ENCODE results near the gene SEL1L. TPM values are rescaled to one million over a fixed set of nuclear protein-coding genes. Genes with fewer than 3 reads are reported as not detected.

SEL1L gene
- total and polyA plus RNA-seq, 2 donors (not counting 3 experiments of a cell fraction or from before 2014, with no cell fraction given) = 15.0 to 95.0 TPM

- no peak overlapping the region for H3K9ac ChIP-seq (replicated peaks; ENCODE audit: extremely low read depth, insufficient read depth, low read length)
- peaks cover 4 to 5% of the 10 kb centered on the region in 2 experiments for H3K36me3 ChIP-seq (ENCODE audit: control insufficient read depth in 2 of 2, extremely low read depth in 1 of 2, insufficient read depth in 2 of 2, low read length in 2 of 2)
- H3K27ac ChIP-seq (ENCODE audit: insufficient read depth, low read depth, low read length) = peak overlapping the region; percentile 61
- no peak overlapping the region for H2AFZ ChIP-seq (ENCODE audit: low read depth, low read length)
- ChIA-PET CTCF (interaction anchor here (1.0 kb wide), 1 partner anchor 9 kb away, joined by 3 read pairs; no protein-coding TSS in a partner anchor), POLR2A (no interaction called here)
- H4K20me1 ChIP-seq (replicated peaks; ENCODE audit: control insufficient read depth, extremely low read depth, insufficient read depth, low read length) = no peaks in the 10 kb centered on the region
- no peaks in the 10 kb centered on the region for H3K79me2 ChIP-seq (ENCODE audit: control insufficient read depth, insufficient read depth, low read length)
- FAIRE-seq (no peak), DNase-seq (ENCODE audit: low read depth, low spot score) (peak; percentile 58)
- intact Hi-C loops (cut with micrococcal nuclease) = no loop called here
- no peak for TF ChIP-seq JUN (IDR thresholded peaks at IDR 0.05; ENCODE audit: borderline replicate concordance, insufficient read depth, insufficient read length, low read depth)
- TF ChIP-seq CTCF (IDR thresholded peaks at IDR 0.05; ENCODE audit: extremely low read depth in 1 of 2, insufficient read depth in 1 of 2, low read depth in 1 of 2, low read length in 2 of 2) = no peak
- no peak for TF ChIP-seq EZH2 (IDR thresholded peaks at IDR 0.05; ENCODE audit: borderline replicate concordance, low read depth, low read length, severe bottlenecking)
- no peaks in the 10 kb centered on the region for H3K9me1 ChIP-seq (replicated peaks; ENCODE audit: control insufficient read depth, extremely low read depth, insufficient read depth, low read length)
- H3K9me3 ChIP-seq (replicated peaks; ENCODE audit: control insufficient read depth, insufficient read depth, low read length) = no peaks in the 10 kb centered on the region
- no peak overlapping the region for H3K4me3 ChIP-seq (replicated peaks in 1 of 3; ENCODE audit: insufficient read depth in 1 of 3, low read depth in 1 of 3, low read length in 3 of 3)
- no TSS peak for BruUV-seq (replicated peaks)
- dilution Hi-C loops (cut with MboI; ENCODE audit: extremely low pct_ligation_motif_present, low sequenced_read_pairs) = no loop called here
- H3K27me3 ChIP-seq (ENCODE audit: control insufficient read depth in 2 of 2, insufficient read depth in 2 of 2, low read length in 2 of 2) = no peaks in the 10 kb centered on the region
- peak overlapping the region; percentile 21 for H3K4me2 ChIP-seq (ENCODE audit: insufficient read depth, low read length)
- H3K4me1 ChIP-seq (ENCODE audit: control insufficient read depth, extremely low read depth, insufficient read depth, low read length) = peaks cover 12% of the 10 kb centered on the region
These were observed 14.2 kb downstream of the SEL1L start for GRCh38 chr14:81519200-81520011.

All from endothelial cell of umbilical vein (primary cell).